Osteoblast (primary cell): ENCODE data around the gene OPA3. TPM values are rescaled to one million over a fixed set of nuclear protein-coding genes. Genes with fewer than 3 reads are reported as not detected.

ENCODE experiments used
- DNase-seq: peaks from one replicate; pipeline ENCODE4 v3.0.0; 2011; ENCODE audit warnings: low spot score, mixed read lengths; ENCODE audit not compliant: insufficient read length; ENCODE audit errors: missing footprints
- H2AFZ ChIP-seq: 2 replicates; pipeline ENCODE4 v1.6.0; 2011; ENCODE audit warnings: mild to moderate bottlenecking, low read length
- H3K27ac ChIP-seq: 2 replicates; pipeline ENCODE4 v1.5.1; 2011; ENCODE audit warnings: mild to moderate bottlenecking, low read depth, low read length, moderate library complexity
- H3K27me3 ChIP-seq: 2 replicates; pipeline ENCODE4 v1.6.0; 2012; ENCODE audit warnings: mild to moderate bottlenecking, control low read depth, inconsistent platforms, low read length, moderate library complexity; ENCODE audit not compliant: insufficient read depth
- H3K36me3 ChIP-seq: 2 replicates; pipeline ENCODE4 v1.5.1; 2011; ENCODE audit warnings: mild to moderate bottlenecking, low read length, control low read depth, moderate library complexity; ENCODE audit not compliant: insufficient read depth
- H3K4me1 ChIP-seq: 2 replicates; pipeline ENCODE4 v1.5.1; 2011; ENCODE audit warnings: mild to moderate bottlenecking, low read length, control low read depth, moderate library complexity; ENCODE audit not compliant: insufficient read depth
- H3K4me2 ChIP-seq: 2 replicates; pipeline ENCODE4 v1.6.0; 2011; ENCODE audit warnings: mild to moderate bottlenecking, low read length; ENCODE audit not compliant: insufficient read depth
- H3K4me3 ChIP-seq: fragments of 200-600 bp; sonication (generic); 3 replicates; pipeline ENCODE4 v1.5.1; 2012; ENCODE audit warnings: mild to moderate bottlenecking, low read length, inconsistent platforms; ENCODE audit not compliant: insufficient read depth
- H3K79me2 ChIP-seq: 2 replicates; pipeline ENCODE4 v1.6.0; 2012; ENCODE audit warnings: mild to moderate bottlenecking, low read length, control low read depth, inconsistent platforms; ENCODE audit not compliant: insufficient read depth
- H3K9me3 ChIP-seq: 2 replicates; pipeline ENCODE4 v1.5.1; 2011; ENCODE audit warnings: low read depth, low read length, control low read depth
- H4K20me1 ChIP-seq: 2 replicates; pipeline ENCODE4 v1.6.0; 2012; ENCODE audit warnings: mild to moderate bottlenecking, low read length, control low read depth; ENCODE audit not compliant: insufficient read depth
- CTCF ChIP-seq: IDR thresholded peaks from 2 replicates; pipeline ENCODE4 v1.5.1; 2011; ENCODE audit warnings: mild to moderate bottlenecking, low read depth, low read length, moderate library complexity; ENCODE audit errors: extremely low read depth
- total RNA-seq: library from RNA; depleted of rRNA; stranded (reverse); fragments of >200 nt; gene quantifications from 2 replicates; pipeline ENCODE4 v1.2.3, GENCODE V29; 2012

OPA3 gene
- total RNA-seq, 1 donor: 7.6 TPM

DNA sequence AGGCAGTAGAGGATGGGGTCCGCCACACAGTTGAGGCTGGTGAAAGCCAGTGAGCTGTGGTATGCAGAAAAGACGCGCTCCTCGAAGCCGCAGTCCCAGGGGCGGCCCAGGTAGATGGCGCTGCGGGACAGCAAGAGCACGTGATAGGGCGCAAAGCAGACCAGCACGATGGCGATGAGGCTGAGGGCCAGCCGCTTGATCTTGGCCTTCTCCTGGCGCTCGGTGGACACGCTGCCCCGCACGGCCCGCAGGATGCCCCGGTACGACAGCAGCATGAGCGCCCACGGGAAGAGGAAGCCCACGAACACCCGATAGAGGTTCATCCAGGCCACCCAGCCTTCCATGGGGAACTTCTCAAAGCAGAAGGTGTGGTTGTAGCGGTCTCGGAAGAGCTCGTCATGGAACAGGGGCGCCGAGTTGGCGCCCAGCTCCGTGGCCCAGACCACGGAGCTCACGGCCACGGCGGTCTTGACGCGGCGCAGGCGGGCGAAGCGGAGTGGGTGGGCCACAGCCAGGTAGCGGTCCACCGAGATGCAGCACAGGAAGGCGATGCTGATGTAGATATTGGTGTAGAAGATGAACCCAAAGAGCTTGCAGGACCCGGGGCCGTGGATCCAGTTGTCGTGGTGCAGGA is 6.5 kb upstream of the OPA3 start:
- H3K36me3 ChIP-seq: no peaks in the 10 kb centered on the region
- H3K4me1 ChIP-seq: no peaks in the 10 kb centered on the region
- no peak overlapping the region for H3K27ac ChIP-seq
- no peaks in the 10 kb centered on the region for H3K9me3 ChIP-seq
- H4K20me1 ChIP-seq: no peaks in the 10 kb centered on the region
- no peak overlapping the region for H3K4me2 ChIP-seq
- no peak overlapping the region for H3K4me3 ChIP-seq
- DNase-seq: no peak
- no peak overlapping the region for H2AFZ ChIP-seq
- H3K79me2 ChIP-seq: no peaks in the 10 kb centered on the region
- no peaks in the 10 kb centered on the region for H3K27me3 ChIP-seq
- TF ChIP-seq CTCF: no peak

DNA sequence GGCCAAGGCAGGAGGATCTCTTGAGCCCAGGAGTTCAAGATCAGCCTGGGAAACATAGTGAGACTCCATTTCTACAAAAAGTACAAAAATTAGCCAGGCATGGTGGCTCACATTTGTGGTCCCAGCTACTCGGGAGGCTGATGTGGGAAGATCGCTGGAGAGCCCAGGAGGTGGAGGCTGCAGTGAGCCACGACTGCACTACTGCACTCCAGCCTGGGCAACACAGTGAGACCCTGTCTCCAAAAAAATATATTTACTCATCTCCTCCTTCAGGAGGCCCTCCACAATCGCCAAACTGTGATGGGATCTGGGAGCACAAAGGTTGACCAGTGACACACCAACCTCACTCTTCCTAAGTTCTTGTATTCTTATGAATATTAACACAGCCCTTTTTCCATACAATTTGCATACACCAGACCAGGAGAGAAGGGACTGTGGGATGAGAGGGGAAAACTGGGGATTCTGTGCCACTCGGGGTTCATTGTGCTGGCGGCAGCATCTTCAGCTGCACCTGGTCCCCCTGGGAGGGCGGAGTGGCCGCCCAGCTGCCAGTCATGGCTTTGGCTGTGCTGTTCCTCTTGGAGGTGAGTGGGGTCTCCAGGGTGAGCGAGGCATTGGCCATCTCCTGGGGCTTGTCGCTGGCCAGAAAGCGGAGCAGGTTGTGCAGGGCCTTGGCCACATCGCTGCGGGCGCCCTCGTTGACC is 5.8 kb upstream of the OPA3 start:
- DNase-seq: no peak
- Histone ChIP-seq H3K36me3 (no peaks in the 10 kb centered on the region), H3K27ac (no peak overlapping the region), H3K9me3 (no peaks in the 10 kb centered on the region), H3K79me2 (no peaks in the 10 kb centered on the region), H3K4me1 (no peaks in the 10 kb centered on the region), H4K20me1 (no peaks in the 10 kb centered on the region), H2AFZ (no peak overlapping the region), H3K27me3 (no peaks in the 10 kb centered on the region), H3K4me2 (no peak overlapping the region), H3K4me3 (no peak overlapping the region)
- TF ChIP-seq CTCF: no peak

DNA sequence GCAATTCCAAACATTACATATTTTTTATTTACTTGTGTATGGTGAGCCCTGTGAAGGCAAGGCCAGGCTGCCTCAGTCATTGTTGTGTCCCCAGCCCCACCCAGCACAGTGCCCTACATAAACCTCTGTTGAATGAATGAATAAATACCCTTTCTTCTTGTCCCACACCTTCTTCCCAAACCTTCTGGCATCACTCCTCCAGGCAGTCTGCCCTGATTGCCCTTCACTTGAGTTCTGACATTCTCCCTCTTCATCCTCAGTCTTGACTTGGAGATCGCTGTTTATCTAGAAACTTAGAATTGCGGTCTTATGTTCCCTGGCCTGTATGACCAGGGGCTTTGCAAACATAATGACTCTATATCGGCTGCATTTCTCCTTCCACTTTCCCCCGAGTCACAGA is 5.2 kb upstream of the OPA3 start:
- H4K20me1 ChIP-seq: no peaks in the 10 kb centered on the region
- TF ChIP-seq CTCF: no peak
- H2AFZ ChIP-seq: no peak overlapping the region
- H3K4me3 ChIP-seq: no peak overlapping the region
- no peak overlapping the region for H3K27ac ChIP-seq
- H3K4me1 ChIP-seq: peaks cover 4% of the 10 kb centered on the region
- H3K4me2 ChIP-seq: no peak overlapping the region
- no peaks in the 10 kb centered on the region for H3K36me3 ChIP-seq
- H3K79me2 ChIP-seq: no peaks in the 10 kb centered on the region
- H3K27me3 ChIP-seq: no peaks in the 10 kb centered on the region
- H3K9me3 ChIP-seq: no peaks in the 10 kb centered on the region
- DNase-seq: no peak

DNA sequence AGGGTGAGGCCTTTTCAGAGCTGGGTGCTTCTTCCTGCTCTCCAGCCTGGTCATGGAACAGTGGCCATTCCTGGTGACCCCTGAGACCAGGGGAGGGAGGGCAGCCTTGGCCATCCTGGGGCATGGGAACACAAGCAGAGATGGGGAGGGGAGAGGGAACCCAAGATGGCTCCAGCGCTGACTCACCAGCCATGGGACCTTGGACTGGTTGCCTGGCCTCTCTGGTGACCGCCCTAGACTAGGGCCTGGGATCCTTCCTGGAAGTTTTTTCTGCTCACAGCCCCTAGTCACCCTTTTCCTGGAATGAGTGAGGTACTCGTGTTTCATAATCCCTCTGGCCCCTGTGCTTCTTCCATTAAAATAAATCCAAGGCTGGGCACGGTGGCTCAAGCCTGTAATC is 3.3 kb upstream of the OPA3 start:
- Histone ChIP-seq H3K79me2 (peaks cover 7% of the 10 kb centered on the region), H3K9me3 (no peaks in the 10 kb centered on the region), H3K27ac (no peak overlapping the region), H3K4me1 (peaks cover 9% of the 10 kb centered on the region), H3K27me3 (no peaks in the 10 kb centered on the region), H4K20me1 (no peaks in the 10 kb centered on the region), H3K36me3 (no peaks in the 10 kb centered on the region), H3K4me3 (no peak overlapping the region), H2AFZ (no peak overlapping the region), H3K4me2 (no peak overlapping the region)
- no peak for DNase-seq
- no peak for TF ChIP-seq CTCF
